Thyroid gland (tissue), 4 donors: ENCODE measurements around the gene MAP2K1.

ENCODE experiments used
- POLR2A ChIP-seq, 2 donors: fragments of 450-650 bp; IDR thresholded peaks; one replicate each; pipeline ENCODE4 v1.6.1; 2017; ENCODE audit warnings: antibody characterized with exemption in 2 of 2, mild to moderate bottlenecking in 2 of 2, moderate library complexity in 1 of 2
- TF ChIP-seq, protein P1 (sequence below), 6 experiments: fragments of 200-600 bp in 3 of 6; fragments of 450-650 bp in 3 of 6; sonication (generic) in 3 of 6; IDR thresholded peaks; one replicate each; pipeline ENCODE4 v1.5.1; 2016 to 2019; ENCODE audit warnings: antibody characterized with exemption in 6 of 6, mild to moderate bottlenecking in 2 of 6, inconsistent platforms in 1 of 6, moderate library complexity in 1 of 6

DNA sequence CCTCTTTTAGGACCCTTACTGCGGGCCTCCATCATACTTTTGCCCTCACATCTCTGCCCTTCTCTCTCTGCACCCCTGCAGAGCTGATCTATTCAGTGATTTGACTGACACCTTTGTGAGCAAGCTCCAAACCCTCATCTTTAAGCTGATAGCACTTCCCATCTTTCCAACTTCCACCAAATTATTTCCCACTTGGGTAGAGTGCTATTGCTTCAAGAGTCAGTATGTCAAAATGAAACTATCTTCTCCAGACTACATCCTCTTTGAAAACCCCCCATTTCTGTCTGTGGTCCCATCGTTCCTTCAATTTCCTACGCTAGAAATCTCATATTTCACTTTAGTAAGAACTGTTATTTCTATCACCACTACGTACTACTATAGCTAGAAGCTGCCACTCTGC, 138.1 kb downstream of the MAP2K1 start:
- TF ChIP-seq, protein P1, sequence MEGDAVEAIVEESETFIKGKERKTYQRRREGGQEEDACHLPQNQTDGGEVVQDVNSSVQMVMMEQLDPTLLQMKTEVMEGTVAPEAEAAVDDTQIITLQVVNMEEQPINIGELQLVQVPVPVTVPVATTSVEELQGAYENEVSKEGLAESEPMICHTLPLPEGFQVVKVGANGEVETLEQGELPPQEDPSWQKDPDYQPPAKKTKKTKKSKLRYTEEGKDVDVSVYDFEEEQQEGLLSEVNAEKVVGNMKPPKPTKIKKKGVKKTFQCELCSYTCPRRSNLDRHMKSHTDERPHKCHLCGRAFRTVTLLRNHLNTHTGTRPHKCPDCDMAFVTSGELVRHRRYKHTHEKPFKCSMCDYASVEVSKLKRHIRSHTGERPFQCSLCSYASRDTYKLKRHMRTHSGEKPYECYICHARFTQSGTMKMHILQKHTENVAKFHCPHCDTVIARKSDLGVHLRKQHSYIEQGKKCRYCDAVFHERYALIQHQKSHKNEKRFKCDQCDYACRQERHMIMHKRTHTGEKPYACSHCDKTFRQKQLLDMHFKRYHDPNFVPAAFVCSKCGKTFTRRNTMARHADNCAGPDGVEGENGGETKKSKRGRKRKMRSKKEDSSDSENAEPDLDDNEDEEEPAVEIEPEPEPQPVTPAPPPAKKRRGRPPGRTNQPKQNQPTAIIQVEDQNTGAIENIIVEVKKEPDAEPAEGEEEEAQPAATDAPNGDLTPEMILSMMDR (IDR thresholded peaks at IDR 0.05), result no peak
- TF ChIP-seq POLR2A (IDR thresholded peaks at IDR 0.05), result no peak
